RWPE2 (cell line): ENCODE results near the gene MLIP.

Source experiments
- ATAC-seq: fragments of 200-7000 bp; cut with Tn5 transposase; 3 replicates; pipeline ENCODE4 v1.9.1; 2021; ENCODE audit warnings: low read depth
- DNase-seq: peaks from one replicate; pipeline ENCODE4 v3.0.0-alpha.2; 2020; ENCODE audit warnings: low spot score
- H3K27ac ChIP-seq: fragments of 450-650 bp; 2 replicates; pipeline ENCODE4 v1.5.1; 2017; ENCODE audit warnings: mild to moderate bottlenecking; ENCODE audit not compliant: poor library complexity, severe bottlenecking
- H3K27me3 ChIP-seq: fragments of 250-450 bp; sonication (Bioruptor Pico); 2 replicates; pipeline ENCODE4 v1.5.1; 2021; ENCODE audit warnings: mild to moderate bottlenecking, moderate library complexity; ENCODE audit not compliant: insufficient read depth, poor library complexity, severe bottlenecking
- H3K36me3 ChIP-seq: fragments of 250-450 bp; sonication (Bioruptor Pico); 2 replicates; pipeline ENCODE4 v1.5.1; 2020; ENCODE audit warnings: low read depth, mild to moderate bottlenecking, moderate library complexity
- H3K4me1 ChIP-seq: fragments of 250-450 bp; sonication (Bioruptor Pico); 2 replicates; pipeline ENCODE4 v1.5.1; 2021; ENCODE audit warnings: mild to moderate bottlenecking, moderate library complexity; ENCODE audit not compliant: insufficient read depth, poor library complexity, severe bottlenecking
- H3K4me3 ChIP-seq: fragments of 250-450 bp; sonication (Bioruptor Pico); 2 replicates; pipeline ENCODE4 v1.5.1; 2021; ENCODE audit warnings: mild to moderate bottlenecking, moderate library complexity; ENCODE audit not compliant: severe bottlenecking
- H3K9me3 ChIP-seq: fragments of 250-450 bp; sonication (Bioruptor Pico); 2 replicates; pipeline ENCODE4 v1.5.1; 2021; ENCODE audit warnings: mild to moderate bottlenecking, moderate library complexity; ENCODE audit not compliant: severe bottlenecking
- TF ChIP-seq, protein P1 (sequence below): fragments of 450-650 bp; IDR thresholded peaks from one replicate; pipeline ENCODE4 v1.5.1; 2017; ENCODE audit warnings: mild to moderate bottlenecking, moderate library complexity; ENCODE audit not compliant: poor library complexity, severe bottlenecking

MLIP gene

GRCh38 chr6:54299542-54300269 is 188.5 kb downstream of the MLIP start:
- Histone ChIP-seq H3K4me1 (no peaks in the 10 kb centered on the region), H3K27ac (no peak overlapping the region), H3K36me3 (no peaks in the 10 kb centered on the region), H3K4me3 (no peak overlapping the region), H3K27me3 (no peaks in the 10 kb centered on the region), H3K9me3 (no peaks in the 10 kb centered on the region)
- TF ChIP-seq, protein P1, sequence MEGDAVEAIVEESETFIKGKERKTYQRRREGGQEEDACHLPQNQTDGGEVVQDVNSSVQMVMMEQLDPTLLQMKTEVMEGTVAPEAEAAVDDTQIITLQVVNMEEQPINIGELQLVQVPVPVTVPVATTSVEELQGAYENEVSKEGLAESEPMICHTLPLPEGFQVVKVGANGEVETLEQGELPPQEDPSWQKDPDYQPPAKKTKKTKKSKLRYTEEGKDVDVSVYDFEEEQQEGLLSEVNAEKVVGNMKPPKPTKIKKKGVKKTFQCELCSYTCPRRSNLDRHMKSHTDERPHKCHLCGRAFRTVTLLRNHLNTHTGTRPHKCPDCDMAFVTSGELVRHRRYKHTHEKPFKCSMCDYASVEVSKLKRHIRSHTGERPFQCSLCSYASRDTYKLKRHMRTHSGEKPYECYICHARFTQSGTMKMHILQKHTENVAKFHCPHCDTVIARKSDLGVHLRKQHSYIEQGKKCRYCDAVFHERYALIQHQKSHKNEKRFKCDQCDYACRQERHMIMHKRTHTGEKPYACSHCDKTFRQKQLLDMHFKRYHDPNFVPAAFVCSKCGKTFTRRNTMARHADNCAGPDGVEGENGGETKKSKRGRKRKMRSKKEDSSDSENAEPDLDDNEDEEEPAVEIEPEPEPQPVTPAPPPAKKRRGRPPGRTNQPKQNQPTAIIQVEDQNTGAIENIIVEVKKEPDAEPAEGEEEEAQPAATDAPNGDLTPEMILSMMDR, result no peak
- ATAC-seq (no peak), DNase-seq (no peak)

DNA sequence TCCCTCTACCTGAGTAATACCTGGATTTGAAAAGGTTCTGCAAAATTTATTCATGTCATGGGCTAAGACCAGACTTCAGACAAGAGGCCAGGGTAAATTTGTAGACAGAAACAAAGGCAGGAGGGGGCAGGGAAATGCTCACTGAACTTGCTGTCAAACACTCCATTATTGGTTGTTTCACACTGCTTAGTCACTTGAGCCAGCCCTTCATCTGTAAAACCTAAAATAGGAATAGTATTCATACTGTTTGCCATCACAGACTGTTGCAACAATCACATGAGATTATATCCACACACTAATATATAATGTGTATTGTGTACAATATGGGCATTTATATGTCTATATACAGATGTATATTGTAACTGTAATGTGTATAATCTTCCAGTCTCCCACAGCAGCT is 190.5 kb downstream of the MLIP start:
- Histone ChIP-seq H3K36me3 (no peaks in the 10 kb centered on the region), H3K4me3 (no peak overlapping the region), H3K27ac (no peak overlapping the region), H3K27me3 (no peaks in the 10 kb centered on the region), H3K9me3 (no peaks in the 10 kb centered on the region), H3K4me1 (no peaks in the 10 kb centered on the region)
- TF ChIP-seq, protein P1, result no peak
- DNase-seq (no peak), ATAC-seq (no peak)

- ATAC-seq (no peak), DNase-seq (no peak)
- Histone ChIP-seq H3K27ac (no peak overlapping the region), H3K4me3 (no peak overlapping the region), H3K27me3 (no peaks in the 10 kb centered on the region), H3K36me3 (no peaks in the 10 kb centered on the region), H3K9me3 (no peaks in the 10 kb centered on the region), H3K4me1 (no peaks in the 10 kb centered on the region)
- TF ChIP-seq, protein P1, result no peak
Observed at GRCh38 chr6:54307439-54307910, 196.2 kb downstream of the MLIP start.

DNA sequence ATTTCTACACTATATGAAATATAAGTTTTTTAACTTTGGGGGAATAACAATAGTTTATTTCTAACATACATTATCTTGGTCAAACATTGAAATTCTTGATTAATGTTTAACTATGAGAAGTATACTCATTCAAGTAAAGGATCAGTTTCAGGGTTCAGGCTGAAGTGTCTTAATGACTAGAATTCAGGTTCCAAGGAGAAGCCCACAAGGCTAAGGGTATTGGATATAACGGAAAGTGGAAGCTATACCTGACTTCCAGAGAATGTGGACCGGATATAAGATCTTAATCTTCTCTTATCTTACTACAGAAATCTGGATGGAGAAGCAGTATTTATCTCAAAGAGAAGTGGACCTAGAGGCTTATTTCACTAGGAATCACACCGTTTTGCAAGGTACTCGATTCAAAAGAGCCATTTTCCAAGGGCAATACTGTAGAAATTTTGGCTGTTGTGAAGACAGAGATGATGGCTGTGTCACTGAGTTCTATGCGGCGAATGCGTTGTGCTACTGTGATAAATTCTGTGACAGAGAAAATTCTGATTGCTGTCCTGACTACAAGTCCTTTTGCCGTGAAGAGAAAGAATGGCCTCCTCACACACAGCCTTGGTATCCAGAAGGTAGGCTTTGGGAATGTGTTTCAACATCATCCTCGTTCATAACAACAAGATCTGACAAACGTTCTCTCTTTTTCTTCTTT is 197.2 kb downstream of the MLIP start, which contains the start of gene TINAG:
Gene TINAG (plus strand): TSS at position 153 of the 697 bp plus-strand sequence. CDS start 110 bp downstream, at position 263.
- Histone ChIP-seq H3K4me3 (no peak within 1 kb of the TSS), H3K27ac (no peak within 1 kb of the TSS), H3K27me3 (no peaks in the 10 kb centered on the region), H3K4me1 (no peaks in the 10 kb centered on the region), H3K36me3 (no peaks in the 10 kb centered on the region), H3K9me3 (no peaks in the 10 kb centered on the region)
- TF ChIP-seq, protein P1, result no peak
- no peak for ATAC-seq
- DNase-seq, result no peak

- no peaks in the 10 kb centered on the region for H3K9me3 ChIP-seq
- TF ChIP-seq, protein P1, result no peak
- no peak overlapping the region for H3K4me3 ChIP-seq
- H3K27me3 ChIP-seq, result no peaks in the 10 kb centered on the region
- DNase-seq (no peak), ATAC-seq (no peak)
- H3K27ac ChIP-seq, result no peak overlapping the region
- no peaks in the 10 kb centered on the region for H3K36me3 ChIP-seq
- H3K4me1 ChIP-seq, result no peaks in the 10 kb centered on the region
Observed at GRCh38 chr6:54308986-54309315, 197.7 kb downstream of the MLIP start.
